Testis (tissue), 3 donors: ENCODE data around the gene APEX1. TPM values are rescaled to one million over a fixed set of nuclear protein-coding genes. Genes with fewer than 3 reads are reported as not detected.
"Not testable (repeated sequence)": the region's sequence is repeated elsewhere in the genome, so short reads cannot be mapped to it uniquely, and the experiment has no call there.

Experiments
- DNase-seq: peaks from one replicate; pipeline ENCODE4 v3.0.0-alpha.2; 2019
- H3K27ac ChIP-seq, 2 donors: fragments of 200-600 bp; sonication (generic); one replicate each; pipeline ENCODE4 v1.5.1; 2019
- H3K27me3 ChIP-seq: fragments of 200-600 bp; sonication (generic); one replicate; pipeline ENCODE4 v1.5.1; 2019
- H3K36me3 ChIP-seq: fragments of 200-600 bp; sonication (generic); one replicate; pipeline ENCODE4 v1.5.1; 2017; ENCODE audit warnings: low read depth; ENCODE audit errors: missing control alignments
- H3K4me1 ChIP-seq: fragments of 200-600 bp; sonication (generic); one replicate; pipeline ENCODE4 v1.5.1; 2019
- H3K4me3 ChIP-seq, 2 donors: fragments of 200-600 bp; sonication (generic); one replicate each; pipeline ENCODE4 v1.5.1; 2017 to 2019
- H3K9me3 ChIP-seq: fragments of 200-600 bp; sonication (generic); one replicate; pipeline ENCODE4 v1.5.1; 2017
- POLR2A ChIP-seq: fragments of 450-650 bp; IDR thresholded peaks from one replicate; pipeline ENCODE4 v1.6.1; 2017; ENCODE audit warnings: antibody characterized with exemption, mild to moderate bottlenecking, moderate library complexity
- WGBS, 2 donors: methylation state at CpG; one replicate each; pipeline ENCODE4 v1.1.5; 2018; 5-methylcytosine and 5-hydroxymethylcytosine counted together
- intact Hi-C: fragments of 100-400 bp; cut with DNase I; formaldehyde crosslinking; loops from one replicate; pipeline ENCODE4 v1.15.1; 2023; ENCODE audit warnings: low total_unique reads
- polyA plus RNA-seq: library from polyadenylated mRNA; stranded (reverse); fragments of 350-450 nt; fragmentation: Illumina TruSeq; extraction: RNeasy Lipid Tissue Mini Kit (QIAGEN cat#74804); gene quantifications from one replicate; pipeline ENCODE4 v1.2.3, GENCODE V29; 2014; ENCODE audit warnings: low read depth, low replicate concordance; ENCODE audit not compliant: insufficient read depth
- total RNA-seq, 2 donors: library from RNA; depleted of rRNA; stranded (reverse); fragments of >200 nt; gene quantifications; one replicate each; pipeline ENCODE4 v1.2.3, GENCODE V29; 2016
- TF ChIP-seq, protein P1 (sequence below), 3 experiments: fragments of 450-650 bp in 2 of 3; fragments of 200-600 bp in 1 of 3; sonication (generic) in 1 of 3; IDR thresholded peaks; one replicate each; pipeline ENCODE4 v1.5.1; 2016 to 2019; ENCODE audit warnings: antibody characterized with exemption in 3 of 3, mild to moderate bottlenecking in 2 of 3, moderate library complexity in 1 of 3

APEX1 gene
- total and polyA plus RNA-seq, 3 donors from 2014 or later: 56.7 to 76.2 (median 67.8) TPM

DNA sequence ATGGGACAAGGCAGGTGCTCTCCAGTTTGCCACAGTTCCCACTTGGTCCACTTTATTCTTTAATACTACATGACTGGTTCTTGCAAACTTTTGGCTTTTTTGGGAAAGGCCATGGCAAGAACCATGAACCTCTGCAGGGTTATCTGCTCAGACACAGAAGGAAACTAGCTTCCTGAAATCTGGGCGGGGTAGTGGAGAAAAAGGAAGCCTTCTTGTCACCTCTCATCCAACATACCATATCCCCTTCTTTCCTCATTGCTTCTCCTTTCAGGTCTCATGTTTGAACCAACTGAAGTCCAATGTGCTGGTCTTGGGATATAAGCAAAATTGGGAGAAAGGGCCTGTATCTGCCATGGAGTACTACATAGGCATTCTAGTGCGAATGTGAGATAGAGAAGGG, 13.6 kb upstream of the APEX1 start:
- no peak for TF ChIP-seq POLR2A
- TF ChIP-seq, protein P1, sequence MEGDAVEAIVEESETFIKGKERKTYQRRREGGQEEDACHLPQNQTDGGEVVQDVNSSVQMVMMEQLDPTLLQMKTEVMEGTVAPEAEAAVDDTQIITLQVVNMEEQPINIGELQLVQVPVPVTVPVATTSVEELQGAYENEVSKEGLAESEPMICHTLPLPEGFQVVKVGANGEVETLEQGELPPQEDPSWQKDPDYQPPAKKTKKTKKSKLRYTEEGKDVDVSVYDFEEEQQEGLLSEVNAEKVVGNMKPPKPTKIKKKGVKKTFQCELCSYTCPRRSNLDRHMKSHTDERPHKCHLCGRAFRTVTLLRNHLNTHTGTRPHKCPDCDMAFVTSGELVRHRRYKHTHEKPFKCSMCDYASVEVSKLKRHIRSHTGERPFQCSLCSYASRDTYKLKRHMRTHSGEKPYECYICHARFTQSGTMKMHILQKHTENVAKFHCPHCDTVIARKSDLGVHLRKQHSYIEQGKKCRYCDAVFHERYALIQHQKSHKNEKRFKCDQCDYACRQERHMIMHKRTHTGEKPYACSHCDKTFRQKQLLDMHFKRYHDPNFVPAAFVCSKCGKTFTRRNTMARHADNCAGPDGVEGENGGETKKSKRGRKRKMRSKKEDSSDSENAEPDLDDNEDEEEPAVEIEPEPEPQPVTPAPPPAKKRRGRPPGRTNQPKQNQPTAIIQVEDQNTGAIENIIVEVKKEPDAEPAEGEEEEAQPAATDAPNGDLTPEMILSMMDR (IDR thresholded peaks at IDR 0.05): no peak
- intact Hi-C loops: no loop called here
- no peaks in the 10 kb centered on the region for H3K9me3 ChIP-seq
- H3K27ac ChIP-seq: no peak overlapping the region
- H3K4me1 ChIP-seq: no peaks in the 10 kb centered on the region
- H3K36me3 ChIP-seq: no peaks in the 10 kb centered on the region
- no peaks in the 10 kb centered on the region for H3K27me3 ChIP-seq
- H3K4me3 ChIP-seq: no peak overlapping the region
- 86 to 94% methylated on average over 2 of the region's 2 CpGs for WGBS, 2 donors
- DNase-seq: no peak

DNA sequence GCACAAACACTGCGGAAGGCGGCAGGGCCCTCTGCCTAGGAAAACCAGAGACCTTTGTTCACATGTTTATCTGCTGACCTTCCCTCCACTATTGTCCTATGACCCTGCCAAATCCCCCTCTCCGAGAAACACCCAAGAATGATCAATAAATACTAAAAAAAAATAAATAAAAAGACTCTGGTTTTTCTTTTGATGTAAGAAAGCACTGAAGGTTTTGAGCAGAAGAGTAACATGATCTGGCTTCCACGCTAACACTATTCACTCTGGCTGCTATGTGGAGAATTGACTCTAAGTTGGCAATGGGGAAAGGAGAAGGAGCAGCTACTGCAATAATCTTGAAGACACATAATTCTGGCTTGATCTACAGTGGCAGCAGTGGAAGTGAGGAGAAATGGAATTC, 11.4 kb upstream of the APEX1 start:
- H3K27me3 ChIP-seq, H3K36me3 ChIP-seq, H3K27ac ChIP-seq, H3K9me3 ChIP-seq, intact Hi-C loops, H3K4me3 ChIP-seq, H3K4me1 ChIP-seq, DNase-seq: not testable (repeated sequence)
- WGBS, 2 donors: 86 to 92% methylated on average over 2 to 4 of the region's 4 CpGs

DNA sequence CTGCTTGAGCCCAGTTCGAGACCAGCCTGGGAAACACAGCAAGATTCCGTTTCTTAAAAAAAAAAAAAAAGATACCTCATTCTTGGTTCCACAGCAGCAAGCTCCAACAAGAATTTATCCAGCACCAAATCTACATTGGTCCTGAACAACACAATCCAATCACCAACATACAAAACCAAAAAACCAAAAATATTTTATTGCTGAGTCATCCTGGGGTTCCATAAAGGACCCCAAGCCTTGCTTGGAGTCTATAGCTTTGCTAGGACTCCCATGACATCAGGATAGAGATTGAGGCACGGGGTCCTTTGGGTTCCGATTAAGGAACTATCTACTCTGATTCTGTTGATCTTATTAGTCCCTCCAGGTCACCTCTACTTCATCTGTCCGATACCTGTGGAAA, 8.1 kb upstream of the APEX1 start:
- WGBS, 2 donors: 90 to 93% methylated on average over 5 of the region's 5 CpGs
- H3K9me3 ChIP-seq: no peaks in the 10 kb centered on the region
- no peak overlapping the region for H3K27ac ChIP-seq
- TF ChIP-seq POLR2A: no peak
- TF ChIP-seq, protein P1 (IDR thresholded peaks at IDR 0.05): no peak
- DNase-seq: no peak
- H3K4me3 ChIP-seq: no peak overlapping the region
- H3K4me1 ChIP-seq: no peaks in the 10 kb centered on the region
- H3K27me3 ChIP-seq: no peaks in the 10 kb centered on the region
- H3K36me3 ChIP-seq: no peaks in the 10 kb centered on the region
- intact Hi-C loops: no loop called here

DNA sequence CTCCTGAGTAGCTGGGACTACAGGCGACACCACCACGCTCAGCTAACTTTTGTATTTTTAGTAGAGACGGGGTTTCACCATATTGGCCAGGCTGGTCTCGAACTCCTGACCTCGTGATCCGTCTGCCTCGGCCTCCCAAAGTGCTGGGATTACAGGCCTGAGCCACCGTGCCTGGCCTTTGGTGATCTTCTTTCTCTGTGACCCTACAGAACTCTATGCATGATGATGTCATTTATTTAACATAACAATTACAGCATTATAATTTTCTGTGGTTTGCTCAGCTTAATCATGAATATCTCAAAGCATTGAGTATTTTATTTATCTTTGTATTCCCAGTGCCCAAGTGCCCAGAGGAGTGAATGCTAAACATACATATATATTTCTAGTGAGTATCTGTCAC, 2.2 kb upstream of the APEX1 start:
- peaks cover 14% of the 10 kb centered on the region for H3K4me1 ChIP-seq
- not testable (repeated sequence) for H3K4me3 ChIP-seq, H3K36me3 ChIP-seq, H3K9me3 ChIP-seq, DNase-seq, H3K27ac ChIP-seq, H3K27me3 ChIP-seq
- 89 to 91% methylated on average over 8 of the region's 8 CpGs for WGBS, 2 donors
- intact Hi-C loops: loop anchor here (10.0 kb wide), 1 partner anchor 108 kb away; the partner anchor contains the start of gene PARP2

DNA sequence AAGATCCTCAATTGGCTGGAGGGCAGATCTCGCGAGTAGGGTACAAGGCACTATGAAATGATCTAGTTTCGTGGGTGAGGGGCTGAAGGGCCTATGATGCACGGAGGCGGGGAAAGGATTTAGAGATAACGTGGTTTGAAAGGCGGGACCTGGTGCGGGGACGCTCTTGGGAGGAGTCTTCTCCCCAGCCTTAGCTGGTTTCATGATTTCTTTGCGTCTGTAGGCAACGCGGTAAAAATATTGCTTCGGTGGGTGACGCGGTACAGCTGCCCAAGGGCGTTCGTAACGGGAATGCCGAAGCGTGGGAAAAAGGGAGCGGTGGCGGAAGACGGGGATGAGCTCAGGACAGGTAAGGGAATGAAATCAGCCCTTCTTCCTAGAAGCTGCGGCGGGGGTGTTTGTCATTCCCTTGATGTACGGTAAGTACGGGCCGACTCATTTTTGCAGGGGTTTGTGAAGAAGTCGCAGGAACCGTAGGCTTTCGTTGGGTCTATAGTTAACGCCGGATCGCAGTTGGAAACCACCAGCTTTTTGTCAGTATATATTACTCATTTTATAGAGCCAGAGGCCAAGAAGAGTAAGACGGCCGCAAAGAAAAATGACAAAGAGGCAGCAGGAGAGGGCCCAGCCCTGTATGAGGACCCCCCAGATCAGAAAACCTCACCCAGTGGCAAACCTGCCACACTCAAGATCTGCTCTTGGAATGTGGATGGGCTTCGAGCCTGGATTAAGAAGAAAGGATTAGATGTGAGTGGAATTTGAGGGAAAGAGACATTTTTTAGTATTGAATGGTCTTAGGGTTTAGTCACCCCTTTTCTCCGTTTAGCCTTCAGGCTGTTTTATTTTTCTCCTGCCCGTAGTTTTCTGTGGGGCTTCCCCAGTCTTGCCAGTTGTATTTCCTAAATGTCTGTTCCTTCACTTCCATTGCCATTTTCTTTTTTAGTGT, 602 bp downstream of the APEX1 start:
- 1% methylated on average over 38 to 39 of the region's 39 CpGs for WGBS, 2 donors

More for the DNA sequence above, 602 bp downstream of the APEX1 start:
- Histone ChIP-seq H3K4me1 (peaks cover 22% of the 10 kb centered on the region), H3K36me3 (no peaks in the 10 kb centered on the region), H3K9me3 (no peaks in the 10 kb centered on the region), H3K27me3 (no peaks in the 10 kb centered on the region), H3K4me3 (peak overlapping the region; percentile 69 to 89), H3K27ac (peak overlapping the region; percentile 84 to 91)
- intact Hi-C loops: loop anchor here (10.0 kb wide), 1 partner anchor 111 kb away; the partner anchor contains the start of gene PARP2
- no peak for DNase-seq
- TF ChIP-seq, protein P1 (IDR thresholded peaks at IDR 0.05): no peak
- TF ChIP-seq POLR2A: no peak
